NCI-H226 (cell line): ENCODE measurements around the gene DHCR7.
"Not testable (repeated sequence)": the region's sequence is repeated elsewhere in the genome, so short reads cannot be mapped to it uniquely, and the experiment has no call there.

Experiments used
- DNase-seq: peaks from one replicate; pipeline ENCODE4 v3.0.0-alpha.2; 2015

The DHCR7 gene

DNA sequence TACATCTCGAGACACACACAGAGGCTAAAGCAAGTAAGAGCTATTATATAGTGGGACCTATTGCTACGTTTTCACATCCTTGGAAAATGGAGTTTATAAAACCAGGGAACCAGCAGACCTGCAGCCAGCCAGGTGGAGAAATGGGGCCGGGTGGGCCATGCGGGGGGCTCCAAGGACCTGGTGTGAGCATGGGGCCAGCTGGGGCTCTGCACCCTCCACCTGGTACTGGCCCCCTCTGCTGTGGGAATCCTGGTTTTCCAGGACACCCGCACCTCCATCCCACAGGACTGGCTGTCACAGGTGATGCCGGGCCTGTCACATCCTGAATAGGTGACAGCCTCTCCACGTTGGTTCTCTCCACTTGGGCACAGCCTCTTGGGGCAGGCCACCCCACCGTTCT, 11.3 kb downstream of the DHCR7 start:
- DNase-seq: no peak

DNA sequence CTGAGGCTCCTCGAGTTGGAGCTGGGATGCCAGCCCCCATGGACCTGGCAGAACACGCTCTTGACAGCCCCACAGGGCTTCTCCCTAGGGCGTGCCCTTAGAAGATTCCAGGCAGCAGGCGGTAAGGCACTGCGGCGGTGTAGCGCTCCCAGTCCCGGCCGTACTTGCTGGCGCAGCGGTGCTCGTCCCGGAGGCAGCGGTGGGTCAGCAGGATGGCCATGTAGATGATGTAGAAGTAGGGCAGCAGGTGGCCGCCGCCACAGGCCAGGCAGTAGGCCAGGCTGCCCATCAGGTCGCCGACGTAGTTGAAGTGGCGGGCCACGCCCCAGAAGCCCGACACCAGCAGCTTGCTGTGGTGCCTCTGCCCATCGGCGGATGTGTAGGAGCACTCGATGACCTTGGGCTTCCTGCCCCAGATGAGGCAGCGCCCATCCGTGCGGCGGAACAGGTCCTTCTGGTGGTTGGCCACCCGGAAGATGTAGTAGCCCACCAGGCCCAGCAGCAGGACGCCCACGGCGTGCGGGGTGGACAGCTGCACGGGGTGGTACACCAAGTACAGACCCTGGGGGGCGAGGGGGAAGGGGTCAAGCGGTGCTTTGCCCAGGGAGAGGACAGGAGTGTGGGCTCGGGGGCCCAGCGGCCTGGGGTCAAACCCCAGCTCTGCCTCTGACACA, 12.8 kb downstream of the DHCR7 start:
- no peak for DNase-seq

GRCh38 chr11:71434576-71435130, 13.5 kb downstream of the DHCR7 start:
- DNase-seq: no peak

DNA sequence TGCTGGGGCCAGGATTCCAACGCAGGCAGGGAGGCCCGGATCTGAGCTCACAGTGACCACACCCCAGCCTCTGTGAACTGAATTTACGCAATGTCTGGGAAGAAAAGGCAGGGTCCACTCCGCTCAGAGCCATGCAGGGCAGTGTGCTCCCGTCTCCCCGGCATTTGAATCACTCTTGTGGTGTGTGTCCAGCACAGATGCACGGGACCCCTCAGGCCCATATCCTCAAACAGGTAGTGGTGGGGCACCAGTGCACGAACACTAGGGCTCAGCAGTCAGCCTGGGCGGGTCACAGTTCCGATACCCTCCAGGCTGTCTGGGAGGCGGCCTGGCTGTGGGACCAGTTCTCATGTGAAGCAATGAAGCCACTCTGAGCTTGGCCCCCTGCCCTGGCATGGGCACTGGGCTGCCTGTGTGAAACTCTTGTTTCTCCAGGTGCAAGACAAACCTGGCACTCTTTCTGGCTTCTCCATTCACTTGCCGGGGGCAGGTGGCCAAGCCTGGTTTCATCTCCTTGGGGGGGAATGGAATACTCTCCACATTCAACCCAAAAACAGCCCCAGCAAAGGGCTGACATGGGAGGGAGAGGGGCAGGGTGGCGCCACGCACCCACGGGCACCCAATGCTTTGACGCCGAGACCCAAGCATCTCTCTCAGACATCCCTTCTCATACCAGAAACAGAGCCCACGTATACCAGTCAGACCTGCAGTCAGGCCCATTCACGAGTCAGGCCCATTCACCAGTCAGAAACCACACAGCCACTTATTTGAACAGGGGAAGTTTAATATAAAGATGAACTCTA, 14.3 kb downstream of the DHCR7 start:
- DNase-seq: peak; percentile 22

GRCh38 chr11:71432761-71433647, 15.2 kb downstream of the DHCR7 start:
- DNase-seq: no peak

GRCh38 chr11:71431271-71431670, 16.9 kb downstream of the DHCR7 start:
- no peak for DNase-seq

DNA sequence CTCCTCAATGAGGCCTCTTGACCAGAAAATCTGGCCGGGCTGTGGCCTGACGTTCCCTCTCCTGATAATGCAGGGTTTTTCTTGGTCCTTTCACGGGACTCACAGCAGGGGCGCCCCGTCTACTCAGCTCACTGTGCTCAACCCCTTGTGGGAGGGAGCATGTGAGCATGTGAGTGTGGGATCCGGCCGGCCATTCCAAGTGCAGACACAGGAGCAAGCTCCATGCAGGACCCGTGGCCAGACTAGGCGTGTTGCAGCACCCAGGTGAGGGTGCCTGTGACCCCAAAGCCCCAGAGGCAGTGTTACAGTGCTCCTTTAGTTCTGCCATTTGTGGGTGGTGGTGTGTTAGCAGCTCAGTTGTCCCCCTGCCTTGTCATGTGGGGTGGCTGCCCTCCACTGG, 18.0 kb downstream of the DHCR7 start:
- no peak for DNase-seq

GRCh38 chr11:71429701-71430100, 18.5 kb downstream of the DHCR7 start:
- no peak for DNase-seq

DNA sequence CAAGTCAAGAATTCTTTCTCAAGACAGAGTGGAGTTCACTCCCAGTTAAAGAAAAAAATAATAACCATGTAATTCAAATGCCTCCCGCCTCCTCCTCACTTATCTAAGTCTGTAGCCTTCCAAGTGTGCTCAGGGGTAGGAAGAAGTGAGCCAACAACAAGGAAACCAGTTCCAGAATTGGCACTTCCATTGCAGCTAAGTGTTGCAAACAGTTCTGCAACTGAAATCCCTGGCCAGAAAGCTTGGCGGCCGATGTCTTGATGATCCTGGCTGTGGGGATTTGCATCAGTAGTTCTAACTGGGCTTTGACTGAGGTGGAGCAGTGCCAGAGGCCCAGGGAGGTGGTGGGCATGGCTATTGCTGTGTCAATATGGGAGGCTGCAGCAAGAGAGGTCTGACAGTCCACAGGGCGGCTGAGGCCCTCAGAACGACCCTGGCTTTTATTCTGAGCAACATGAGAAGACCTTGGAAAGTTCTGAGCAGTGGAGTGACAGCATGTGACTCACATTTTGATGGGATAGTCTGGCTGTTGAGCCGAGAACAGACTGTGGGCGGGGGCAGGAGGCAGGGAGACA, 19.2 kb downstream of the DHCR7 start:
- no peak for DNase-seq

GRCh38 chr11:71426413-71426812, 21.8 kb downstream of the DHCR7 start:
- no peak for DNase-seq

DNA sequence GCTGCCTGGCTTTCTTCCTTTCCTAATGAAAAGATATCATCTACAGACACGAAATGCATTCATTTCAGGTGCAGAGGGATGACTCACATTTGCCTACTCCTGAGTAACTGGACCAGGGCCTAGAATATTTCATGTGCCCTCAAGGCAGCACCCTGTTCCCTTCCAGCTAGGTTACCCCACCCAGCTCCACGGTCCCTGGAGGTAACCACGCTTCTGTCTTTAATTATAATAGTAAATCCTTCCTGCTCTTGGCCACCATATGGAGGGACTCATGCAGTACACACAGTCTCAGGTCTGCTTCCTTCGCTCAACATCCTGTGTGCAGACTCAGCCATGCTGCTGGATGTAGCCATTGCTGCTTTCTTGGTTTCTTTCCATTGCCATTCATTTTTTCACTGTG, 22.3 kb downstream of the DHCR7 start:
- peak; percentile 53 for DNase-seq

GRCh38 chr11:71425409-71425808, 22.8 kb downstream of the DHCR7 start:
- DNase-seq: no peak

GRCh38 chr11:71423181-71423790, 24.9 kb downstream of the DHCR7 start:
- DNase-seq: no peak

DNA sequence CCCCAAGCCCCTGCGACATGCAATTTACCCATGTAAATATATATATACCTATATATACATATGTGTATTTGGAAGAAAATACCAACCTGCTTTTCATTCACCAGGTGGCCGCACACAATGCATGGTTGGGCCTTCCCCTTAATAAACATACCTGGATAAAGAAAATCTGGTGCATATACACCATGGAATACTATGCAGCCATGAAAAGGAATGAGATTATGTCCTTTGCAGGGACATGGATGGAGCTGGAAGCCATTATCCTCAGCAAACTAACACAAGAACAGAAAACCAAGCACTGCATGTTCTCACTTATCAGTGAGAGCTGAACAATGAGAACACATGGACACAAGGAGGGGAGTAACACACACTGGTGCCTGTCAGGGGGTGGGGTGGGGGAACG, 25.9 kb downstream of the DHCR7 start:
- not testable (repeated sequence) for DNase-seq

GRCh38 chr11:71421392-71421950, 26.7 kb downstream of the DHCR7 start:
- no peak for DNase-seq

- no peak for DNase-seq
Observed at GRCh38 chr11:71420455-71421241, 27.5 kb downstream of the DHCR7 start.

DNA sequence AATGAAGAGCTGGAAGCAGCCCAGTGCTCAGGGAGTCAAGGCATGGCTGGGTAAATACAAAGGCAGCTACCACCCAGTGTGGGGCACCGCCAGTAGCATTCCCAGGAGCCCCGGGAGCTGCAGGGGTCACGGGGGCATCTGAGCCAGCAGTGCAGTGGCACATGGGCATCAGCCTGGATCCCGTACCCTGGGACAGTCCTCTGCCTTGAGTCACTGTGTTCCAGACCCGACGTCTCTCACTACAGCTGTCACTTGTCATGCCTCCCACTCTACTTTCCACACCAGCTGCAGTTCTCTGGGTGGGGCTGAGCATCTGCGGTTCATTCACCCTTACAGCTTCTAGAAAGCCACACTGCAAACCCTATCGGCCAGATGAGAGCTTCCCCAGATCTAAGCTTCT, 29.6 kb downstream of the DHCR7 start:
- no peak for DNase-seq

DNA sequence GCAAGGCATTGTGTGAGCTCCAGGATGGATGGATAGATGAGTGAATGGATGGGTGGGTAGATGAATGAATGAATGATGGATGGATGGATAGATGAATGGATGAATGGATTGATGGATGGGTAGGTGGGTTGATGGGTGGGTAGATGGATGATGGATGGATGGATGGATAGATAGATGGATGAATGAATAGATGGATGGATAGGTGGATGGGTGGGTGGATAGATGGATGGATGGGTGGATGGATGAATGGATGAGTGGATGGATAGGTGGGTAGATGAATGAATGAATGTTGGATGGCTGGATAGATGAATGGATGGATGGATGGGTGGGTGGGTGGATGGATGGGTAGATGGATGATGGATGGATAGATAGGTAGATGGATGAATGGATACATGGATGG, 33.5 kb downstream of the DHCR7 start:
- no peak for DNase-seq

GRCh38 chr11:71410363-71410966, 37.7 kb downstream of the DHCR7 start:
- DNase-seq: no peak

GRCh38 chr11:71408826-71409225, 39.4 kb downstream of the DHCR7 start:
- no peak for DNase-seq

DNA sequence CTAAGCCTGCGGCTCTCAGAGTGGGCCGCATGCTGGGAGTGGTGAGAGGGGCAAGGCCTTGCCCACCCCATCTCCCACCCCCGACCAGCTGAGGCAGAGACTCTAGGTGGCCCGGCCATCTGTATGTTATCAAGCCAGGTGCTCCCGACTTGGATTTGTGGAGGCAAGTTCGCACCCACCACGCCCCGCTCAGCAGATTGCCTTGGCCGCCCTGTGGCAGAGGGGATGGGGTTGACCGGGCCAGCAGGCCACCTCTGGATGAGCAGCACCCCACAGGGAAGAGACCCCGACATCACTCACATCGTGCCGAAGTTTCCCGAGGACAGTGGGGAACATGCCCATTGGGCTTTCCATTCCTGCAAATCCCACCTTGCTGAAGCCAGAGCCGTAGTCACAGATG, 40.8 kb downstream of the DHCR7 start:
- DNase-seq: no peak
